ENCODE data around the gene CBARP.

- TF ChIP-seq CTCF (IDR thresholded peaks at IDR 0.05): no peak
- no peak for TF ChIP-seq POLR2A (IDR thresholded peaks at IDR 0.05)
Observed at GRCh38 chr19:1261538-1261797, 23.7 kb upstream of the CBARP start.
